HG03103 (cell line): ENCODE data around the gene B3GNT2.
A peak's percentile ranks its signal among the peaks of the same experiment; 100 is the strongest.
"Not testable (repeated sequence)": the region's sequence is repeated elsewhere in the genome, so short reads cannot be mapped to it uniquely, and the experiment has no call there.

Experiments used
- ATAC-seq: cut with Tn5 transposase; IDR thresholded peaks from one replicate; pipeline ENCODE4 v1.9.1; 2021; ENCODE audit warnings: low read depth; ENCODE audit not compliant: unreplicated experiment

The B3GNT2 gene

DNA sequence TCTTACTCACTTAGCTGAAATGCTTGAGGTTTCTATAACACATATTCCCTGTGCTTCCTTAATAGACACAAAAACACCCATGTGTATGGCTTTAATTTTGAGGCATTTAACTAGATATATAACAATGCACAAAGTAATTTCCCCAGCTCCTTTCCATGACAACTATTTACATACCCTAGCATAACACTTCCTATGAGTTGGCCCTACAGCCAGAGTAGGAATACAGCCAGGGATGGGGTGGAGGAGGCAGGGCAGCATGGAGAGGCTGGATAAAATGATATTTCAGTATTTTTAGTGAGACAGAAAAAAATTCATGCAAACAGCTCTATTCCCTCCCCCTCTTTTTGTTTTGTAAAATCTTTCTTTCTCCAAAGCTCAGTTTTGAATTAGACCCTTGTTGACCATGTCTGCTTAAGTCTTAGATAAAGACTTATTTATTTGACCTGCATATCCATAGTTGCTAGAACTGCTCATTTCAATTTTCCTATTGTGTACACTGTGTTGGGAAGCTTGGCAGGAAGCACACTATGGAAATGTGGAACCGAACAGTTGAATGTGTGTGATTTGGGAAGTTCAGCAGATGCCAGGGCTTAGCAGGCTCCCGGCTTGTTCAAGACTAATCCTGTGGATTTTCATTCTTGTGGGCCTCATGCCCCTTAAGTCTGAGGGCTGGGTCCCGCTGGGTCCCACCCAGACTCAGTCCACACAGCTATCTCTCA is 11.2 kb upstream of the B3GNT2 start:
- ATAC-seq: no peak

- no peak for ATAC-seq
These were observed 10.3 kb upstream of the B3GNT2 start for GRCh38 chr2:62185475-62186155.

GRCh38 chr2:62186156-62186905 is 9.6 kb upstream of the B3GNT2 start:
- no peak for ATAC-seq

- no peak for ATAC-seq
These were observed 8.7 kb upstream of the B3GNT2 start for GRCh38 chr2:62187246-62187645.

DNA sequence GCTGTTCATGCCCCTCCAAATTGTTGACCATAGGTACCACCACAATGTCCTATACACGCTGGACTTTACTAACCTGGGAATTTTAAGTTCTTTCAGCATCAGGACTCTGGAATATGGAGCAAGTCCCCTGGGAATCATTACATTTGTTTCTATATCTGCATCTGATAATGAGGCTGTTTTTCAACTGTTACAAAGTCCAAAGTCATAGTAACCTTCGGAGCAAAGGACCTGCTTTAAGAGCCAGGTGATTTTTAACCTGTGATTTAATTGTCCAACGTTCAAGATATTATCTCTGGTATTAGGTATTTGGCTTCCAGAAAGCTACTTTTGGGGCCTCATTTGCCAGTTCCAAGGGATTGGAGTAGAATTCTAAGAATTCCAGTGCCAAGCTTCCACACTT is 7.5 kb upstream of the B3GNT2 start:
- no peak for ATAC-seq

DNA sequence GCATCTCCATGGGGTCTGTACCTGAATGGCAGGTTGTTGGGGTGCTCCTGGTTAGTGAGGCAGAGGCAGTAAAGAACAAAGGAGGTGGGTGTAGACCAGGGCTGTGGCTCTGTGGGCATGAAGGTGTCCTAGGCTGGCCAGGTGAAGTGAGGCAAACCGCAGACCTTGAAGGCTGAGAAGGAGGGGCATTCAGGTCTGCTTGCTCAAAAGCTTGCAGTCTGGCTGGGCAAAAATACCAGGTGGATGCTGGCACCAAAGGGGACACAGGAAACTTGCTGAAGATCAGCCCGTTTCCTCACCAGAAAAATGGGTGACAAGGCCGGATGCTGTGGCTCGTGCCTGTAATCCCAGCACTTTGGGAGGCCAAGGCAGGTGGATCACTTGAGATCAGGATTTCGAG is 6.7 kb upstream of the B3GNT2 start:
- no peak for ATAC-seq

DNA sequence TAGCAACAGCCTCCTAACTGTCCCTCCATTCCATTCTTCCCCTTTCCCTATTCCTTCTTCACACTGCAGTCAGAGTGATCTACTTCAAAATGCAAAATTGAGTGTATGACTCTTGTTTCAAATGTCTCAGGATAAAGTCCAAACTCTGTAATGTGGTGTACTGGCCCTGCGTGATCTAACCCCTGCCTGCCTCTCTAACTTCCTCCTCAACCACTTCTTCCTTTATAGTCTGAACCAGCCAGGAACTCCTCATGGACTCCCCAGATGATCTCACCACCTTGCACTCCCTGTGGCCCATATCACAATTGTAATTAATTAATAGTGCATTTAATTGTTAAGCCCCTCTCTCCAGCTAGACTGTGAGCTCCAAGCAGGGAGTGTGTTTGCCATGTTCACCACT is 3.1 kb upstream of the B3GNT2 start:
- no peak for ATAC-seq

DNA sequence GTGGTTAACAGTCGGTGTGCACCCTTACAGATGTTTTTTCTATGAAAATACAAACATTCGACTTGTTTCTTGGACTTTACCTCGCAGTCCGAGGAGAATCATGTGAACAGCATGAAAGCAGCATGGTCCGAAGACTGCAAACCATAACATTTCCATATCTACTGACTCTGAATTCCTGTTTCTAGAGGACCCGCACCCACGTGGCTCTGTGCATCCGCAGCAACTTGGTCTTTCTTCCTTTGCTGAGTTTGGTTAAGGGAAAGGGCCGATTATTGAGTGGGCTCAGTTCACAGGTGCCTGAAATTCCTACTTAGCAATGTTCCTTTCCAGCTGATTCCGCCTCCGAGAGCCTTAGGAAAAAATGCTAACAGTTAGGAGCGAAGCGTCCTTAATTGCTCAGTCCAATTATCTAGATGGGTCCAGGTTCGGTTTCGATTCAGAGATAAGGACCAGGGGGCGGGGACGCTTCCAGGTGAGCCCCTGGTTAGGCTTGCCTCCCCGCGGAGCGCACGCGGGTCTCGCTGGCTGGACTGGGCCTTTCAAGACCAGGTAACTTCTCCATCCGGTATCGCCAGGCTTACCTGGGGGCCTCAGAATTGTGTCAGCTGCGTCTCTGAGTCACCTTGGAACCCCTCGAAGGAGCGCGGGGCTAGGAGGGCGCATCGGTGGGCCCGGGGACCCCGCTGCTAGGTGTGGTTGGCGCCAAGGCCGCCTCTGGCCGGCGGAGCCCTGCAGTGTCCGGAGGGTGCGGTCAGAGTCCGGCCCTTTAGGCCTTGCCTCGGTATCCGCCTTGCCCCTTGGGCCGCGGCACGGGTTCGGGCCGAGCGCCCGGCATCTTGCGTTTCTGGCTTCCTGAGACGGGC is 1.1 kb upstream of the B3GNT2 start:
- ATAC-seq: no peak

DNA sequence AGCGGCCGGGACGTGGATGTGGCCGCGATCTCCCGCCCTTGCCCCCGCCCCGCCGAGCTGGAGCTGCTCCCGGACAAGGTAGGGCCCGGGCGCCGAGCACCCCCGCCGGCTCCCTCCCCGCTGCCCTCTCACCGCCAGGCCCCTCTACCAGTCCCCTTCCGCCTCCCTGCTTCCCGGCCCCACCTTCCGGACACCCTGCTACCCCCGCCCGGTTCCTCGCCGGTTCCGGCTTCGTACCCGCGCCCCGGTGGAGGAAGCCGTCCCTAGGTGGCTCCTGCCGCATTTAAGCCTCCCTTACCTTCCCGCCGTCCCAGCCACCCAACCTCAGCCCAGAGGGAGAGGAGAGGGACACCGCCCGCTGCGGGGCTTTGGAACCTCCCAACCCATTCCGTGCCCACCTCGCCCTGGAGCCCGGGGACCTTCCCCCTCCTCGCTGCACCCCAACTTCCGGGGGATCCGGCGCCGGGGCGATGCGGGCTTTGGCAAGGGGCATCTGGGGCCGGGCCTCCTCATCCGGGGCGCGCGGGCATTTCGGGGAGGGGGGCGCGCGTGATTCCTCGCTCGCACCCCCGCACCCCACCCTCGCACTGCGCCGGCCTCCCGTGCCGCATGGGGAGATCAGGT is 475 bp downstream of the B3GNT2 start:
- peak; percentile 12 for ATAC-seq

DNA sequence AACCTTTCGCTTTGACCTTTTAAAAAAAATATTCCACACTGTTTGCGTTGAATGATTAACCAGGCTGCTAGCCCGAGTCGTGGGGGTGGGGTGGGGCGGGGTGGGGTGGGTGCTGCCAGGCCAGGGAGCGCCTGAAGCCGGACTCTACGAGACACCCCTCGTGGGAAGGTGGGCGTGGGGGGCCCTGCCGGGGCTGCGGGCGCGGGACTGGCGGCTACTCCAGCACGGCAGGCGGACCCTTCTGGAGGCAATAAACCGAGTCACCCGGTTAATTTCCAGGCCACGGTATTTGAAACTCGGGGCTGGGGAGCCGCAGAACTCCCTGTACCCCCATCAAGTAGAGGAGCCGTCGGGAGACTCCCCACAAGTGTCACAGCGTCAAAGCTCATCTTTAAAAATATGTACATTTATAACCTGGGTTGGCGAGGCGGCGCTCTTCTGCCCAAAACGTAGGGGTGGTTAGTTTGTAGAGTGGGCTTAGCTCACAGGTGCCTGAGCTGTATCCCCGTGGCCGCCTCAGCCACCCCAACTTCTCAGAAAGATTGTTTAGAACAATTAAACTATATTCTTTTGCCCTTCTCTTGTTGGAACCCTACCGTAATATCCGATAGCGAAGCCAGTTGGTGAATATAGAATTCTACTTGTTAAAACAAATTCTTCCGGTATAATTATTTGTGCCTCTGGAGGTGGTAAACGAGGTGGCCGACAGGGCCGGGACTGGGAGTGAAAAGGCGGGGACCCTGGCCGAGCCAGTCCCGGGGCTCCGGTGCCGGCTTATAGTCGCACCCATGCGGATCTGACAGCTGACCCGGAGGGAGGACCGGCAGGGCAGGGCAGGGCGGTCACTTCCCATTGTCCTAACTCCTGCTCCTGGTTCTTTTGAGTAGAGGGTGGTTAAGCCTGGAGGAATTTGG is 1.4 kb downstream of the B3GNT2 start:
- ATAC-seq: no peak

GRCh38 chr2:62197925-62198633 is 2.2 kb downstream of the B3GNT2 start:
- ATAC-seq: no peak

DNA sequence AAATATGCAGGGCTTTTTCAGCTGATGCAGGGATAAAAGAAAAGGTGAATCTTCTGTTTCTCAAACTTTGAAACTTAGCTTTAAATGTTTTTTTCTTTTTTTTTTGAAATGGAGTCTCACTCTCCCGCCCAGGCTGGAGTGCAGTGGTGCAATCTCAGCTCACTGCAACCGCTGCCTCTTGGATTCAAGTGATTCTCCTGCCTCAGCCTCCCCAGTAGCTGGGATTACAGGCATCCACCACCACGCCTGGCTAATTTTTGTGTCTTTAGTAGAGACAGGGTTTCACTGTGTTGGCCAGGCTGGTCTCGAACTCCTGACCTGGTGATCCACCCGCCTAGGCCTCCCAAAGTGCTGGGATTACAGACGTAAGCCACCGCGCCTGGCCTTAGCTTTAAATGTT is 2.9 kb downstream of the B3GNT2 start:
- ATAC-seq: not testable (repeated sequence)

DNA sequence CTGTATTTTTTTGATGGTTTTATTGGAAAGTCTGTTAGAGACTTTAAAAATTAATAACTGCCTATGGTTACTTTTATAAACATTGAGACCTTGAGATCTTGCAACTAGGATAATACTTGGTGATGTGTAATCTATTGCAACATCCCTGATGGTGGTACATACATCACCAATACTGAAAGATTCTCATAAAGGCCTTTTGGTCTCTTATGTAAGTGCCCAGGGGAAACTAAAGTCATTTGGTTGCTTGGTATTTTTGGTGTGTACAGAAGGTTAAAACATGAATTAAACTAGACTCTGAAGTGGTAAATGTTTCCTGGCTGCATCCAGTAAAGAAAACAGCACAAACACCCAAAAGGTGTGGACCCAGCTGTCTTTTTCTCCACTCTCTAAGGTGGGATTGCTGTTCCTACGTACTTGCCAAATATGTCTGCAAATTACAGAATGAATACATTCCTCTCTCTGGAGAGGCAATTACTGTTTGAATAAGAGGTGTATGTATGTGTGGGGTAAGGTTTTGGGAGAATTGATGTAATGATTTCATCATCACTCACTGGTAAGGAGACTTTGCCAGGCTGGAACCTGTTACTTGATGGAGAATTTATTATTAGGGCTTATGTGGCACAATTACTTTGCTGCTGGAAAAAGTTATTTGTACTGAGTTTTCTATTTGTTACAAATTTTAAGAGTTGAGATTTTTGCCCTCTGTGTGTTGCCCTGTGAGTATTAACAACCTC is 3.6 kb downstream of the B3GNT2 start:
- ATAC-seq: no peak

DNA sequence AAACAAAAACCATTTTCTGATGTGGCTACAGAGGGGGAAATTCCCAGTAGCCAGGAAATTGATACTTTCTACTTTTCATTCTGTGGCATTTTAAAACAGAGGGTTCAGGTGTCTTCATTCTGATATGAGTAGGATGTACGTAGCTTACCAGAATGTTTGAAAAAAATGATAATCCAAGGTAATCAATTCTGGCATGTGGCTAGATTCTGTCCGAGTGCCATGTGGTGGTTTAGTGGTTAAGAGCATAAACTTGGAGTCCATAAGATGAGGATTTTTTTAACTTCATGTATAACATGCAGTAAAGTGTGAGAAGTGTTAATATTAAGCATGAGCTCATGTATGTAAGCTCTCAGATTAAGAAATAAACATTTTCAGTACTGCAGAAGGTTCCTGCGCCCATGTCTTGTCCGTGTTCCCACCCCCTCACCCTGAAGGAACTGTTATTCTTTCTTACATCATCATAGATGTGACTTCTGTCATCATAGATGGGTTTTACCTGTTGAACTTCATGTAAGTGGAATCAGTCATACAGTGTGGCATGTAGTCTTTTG is 4.5 kb downstream of the B3GNT2 start:
- no peak for ATAC-seq

GRCh38 chr2:62200868-62201267 is 5.0 kb downstream of the B3GNT2 start:
- no peak for ATAC-seq

DNA sequence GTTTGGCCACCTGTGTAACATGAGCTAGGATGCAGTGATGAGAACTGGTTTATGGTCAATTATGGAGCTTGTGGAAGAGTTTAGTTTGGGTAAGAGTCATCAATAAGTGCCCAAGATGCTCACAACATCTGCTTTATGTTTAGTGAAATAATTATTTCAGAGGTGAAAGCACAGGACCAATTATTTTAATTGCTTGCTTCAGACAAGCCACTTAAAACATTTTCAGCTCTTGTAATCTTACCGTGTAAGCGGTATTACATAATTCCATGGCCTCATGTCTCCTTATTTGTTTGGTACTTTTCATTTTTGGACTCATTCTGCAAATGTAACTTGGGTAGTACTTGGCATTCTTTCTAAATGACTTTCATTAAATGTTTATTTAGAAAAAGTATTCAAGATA is 5.4 kb downstream of the B3GNT2 start:
- no peak for ATAC-seq

GRCh38 chr2:62202019-62202722 is 6.3 kb downstream of the B3GNT2 start:
- ATAC-seq: peak; percentile 38
